Measurements from ENCODE around the gene RRP36.

DNA sequence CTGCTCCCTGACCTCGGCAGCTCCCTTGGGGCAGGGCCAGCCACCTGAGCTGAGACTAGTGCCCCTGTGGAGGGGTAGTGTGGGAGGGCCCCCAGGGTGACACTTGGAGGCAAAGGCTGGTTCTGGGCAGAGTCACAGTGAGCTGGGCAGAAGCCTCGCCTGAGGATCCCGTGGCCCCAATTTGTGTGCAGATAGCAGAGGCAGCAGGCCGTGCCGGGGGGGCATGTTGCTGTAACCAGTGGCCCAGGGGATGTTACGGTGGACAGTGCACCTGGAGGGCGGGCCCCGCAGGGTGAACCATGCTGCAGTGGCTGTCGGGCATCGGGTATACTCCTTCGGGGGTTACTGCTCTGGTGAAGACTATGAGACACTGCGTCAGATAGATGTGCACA lies 4.5 kb upstream of the RRP36 start:
- TF ChIP-seq EZH2phosphoT487 (IDR thresholded peaks at IDR 0.05; ENCODE audit: low read depth, severe bottlenecking, unreplicated experiment): no peak
- TF ChIP-seq, protein P1, sequence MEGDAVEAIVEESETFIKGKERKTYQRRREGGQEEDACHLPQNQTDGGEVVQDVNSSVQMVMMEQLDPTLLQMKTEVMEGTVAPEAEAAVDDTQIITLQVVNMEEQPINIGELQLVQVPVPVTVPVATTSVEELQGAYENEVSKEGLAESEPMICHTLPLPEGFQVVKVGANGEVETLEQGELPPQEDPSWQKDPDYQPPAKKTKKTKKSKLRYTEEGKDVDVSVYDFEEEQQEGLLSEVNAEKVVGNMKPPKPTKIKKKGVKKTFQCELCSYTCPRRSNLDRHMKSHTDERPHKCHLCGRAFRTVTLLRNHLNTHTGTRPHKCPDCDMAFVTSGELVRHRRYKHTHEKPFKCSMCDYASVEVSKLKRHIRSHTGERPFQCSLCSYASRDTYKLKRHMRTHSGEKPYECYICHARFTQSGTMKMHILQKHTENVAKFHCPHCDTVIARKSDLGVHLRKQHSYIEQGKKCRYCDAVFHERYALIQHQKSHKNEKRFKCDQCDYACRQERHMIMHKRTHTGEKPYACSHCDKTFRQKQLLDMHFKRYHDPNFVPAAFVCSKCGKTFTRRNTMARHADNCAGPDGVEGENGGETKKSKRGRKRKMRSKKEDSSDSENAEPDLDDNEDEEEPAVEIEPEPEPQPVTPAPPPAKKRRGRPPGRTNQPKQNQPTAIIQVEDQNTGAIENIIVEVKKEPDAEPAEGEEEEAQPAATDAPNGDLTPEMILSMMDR (IDR thresholded peaks at IDR 0.05; ENCODE audit: poor library complexity): no peak

Data from hepatocyte (in vitro differentiated cells).